NCI-H1694 (cell line): ENCODE measurements around the gene SPECC1.
"Not testable (repeated sequence)": the region's sequence is repeated elsewhere in the genome, so short reads cannot be mapped to it uniquely, and the experiment has no call there.

Experiments
- DNase-seq: peaks from one replicate; lab custom pipeline; 2025; lab: John Stamatoyannopoulos, UW

SPECC1 gene

GRCh38 chr17:20208717-20209116 lies 199.6 kb downstream of the SPECC1 start:
- no peak for DNase-seq

GRCh38 chr17:20210180-20210579 lies 201.0 kb downstream of the SPECC1 start:
- DNase-seq, result no peak

GRCh38 chr17:20210614-20211013 lies 201.5 kb downstream of the SPECC1 start:
- no peak for DNase-seq

- DNase-seq, result no peak
These were observed 202.1 kb downstream of the SPECC1 start for GRCh38 chr17:20211246-20211645.

GRCh38 chr17:20213449-20213848 lies 204.3 kb downstream of the SPECC1 start:
- no peak for DNase-seq

- no peak for DNase-seq
These were observed 205.6 kb downstream of the SPECC1 start for GRCh38 chr17:20214794-20215193.

- DNase-seq, result no peak
These were observed 207.1 kb downstream of the SPECC1 start for GRCh38 chr17:20216154-20216815.

GRCh38 chr17:20216853-20217252 lies 207.7 kb downstream of the SPECC1 start:
- DNase-seq, result no peak

GRCh38 chr17:20217677-20218076 lies 208.5 kb downstream of the SPECC1 start:
- DNase-seq, result no peak

GRCh38 chr17:20218272-20218671 lies 209.1 kb downstream of the SPECC1 start:
- DNase-seq, result no peak

GRCh38 chr17:20223808-20224328 lies 214.7 kb downstream of the SPECC1 start:
- no peak for DNase-seq

GRCh38 chr17:20224379-20224778 lies 215.2 kb downstream of the SPECC1 start:
- DNase-seq, result no peak

GRCh38 chr17:20225162-20226115 lies 216.3 kb downstream of the SPECC1 start:
- peak; percentile 51 for DNase-seq

GRCh38 chr17:20226814-20227482 lies 217.8 kb downstream of the SPECC1 start:
- peak; percentile 77 for DNase-seq

GRCh38 chr17:20227720-20228370 lies 218.7 kb downstream of the SPECC1 start:
- not testable (repeated sequence) for DNase-seq

- no peak for DNase-seq
These were observed 219.3 kb downstream of the SPECC1 start for GRCh38 chr17:20228410-20228809.

GRCh38 chr17:20228860-20229259 lies 219.7 kb downstream of the SPECC1 start:
- DNase-seq, result no peak

GRCh38 chr17:20230924-20231323 lies 221.8 kb downstream of the SPECC1 start:
- no peak for DNase-seq

- no peak for DNase-seq
These were observed 223.5 kb downstream of the SPECC1 start for GRCh38 chr17:20232611-20233010.

- no peak for DNase-seq
These were observed 225.1 kb downstream of the SPECC1 start for GRCh38 chr17:20234276-20234675.

- DNase-seq, result no peak
These were observed 226.6 kb downstream of the SPECC1 start for GRCh38 chr17:20235747-20236146.
